ENCODE data around the gene PIGL. TPM values are rescaled to one million over a fixed set of nuclear protein-coding genes. Genes with fewer than 3 reads are reported as not detected.
A peak's percentile ranks its signal among the peaks of the same experiment; 100 is the strongest.

The PIGL gene
- total RNA-seq, 2 donors from 2014 or later: 26.2 to 27.0 TPM

DNA sequence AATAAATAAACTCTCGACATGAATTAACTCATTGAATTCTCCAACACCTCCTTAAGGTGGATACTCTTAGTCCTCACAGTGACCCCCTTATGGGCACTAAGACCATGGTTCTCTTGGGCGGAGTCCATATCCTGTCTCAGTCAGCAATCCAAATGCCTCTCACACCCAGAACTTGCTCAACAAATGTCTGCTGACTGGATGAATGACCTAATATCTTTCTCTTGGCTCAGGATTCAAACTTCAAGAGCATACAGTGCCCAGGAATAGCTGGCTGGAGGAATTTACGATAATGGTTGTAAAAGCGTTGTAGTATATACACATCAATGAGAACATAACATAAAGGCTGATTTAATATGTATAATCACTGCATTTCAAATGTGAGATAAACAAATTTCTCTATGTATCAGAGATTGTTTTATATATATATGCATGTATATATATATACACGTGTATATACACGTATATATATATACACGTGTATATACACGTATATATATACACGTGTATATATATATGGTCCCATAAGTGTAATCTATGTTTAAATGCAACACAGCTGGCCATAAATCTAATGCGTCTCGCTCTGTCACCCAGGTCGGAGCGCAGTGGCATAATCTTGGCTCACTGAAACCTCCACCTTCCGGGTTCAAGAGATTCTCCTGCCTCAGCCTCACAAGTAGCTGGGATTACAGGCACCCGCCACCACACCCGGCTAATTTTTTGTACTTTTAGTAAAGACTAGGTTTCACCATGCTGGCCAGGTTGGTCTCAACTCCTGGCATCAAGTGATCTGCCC is 157.3 kb downstream of the PIGL start:
- intact Hi-C loops (cut with DNase I): no loop called here
- peak; percentile 11 for DNase-seq (ENCODE audit: low spot score)

Small RNA genes within 50 kb of the gene (microRNA-seq; reads per million reads assigned to microRNA genes)
- 0 reads per million in 2 donors for gene MIR1288 (ENCODE audit: borderline microRNAs expressed in 2 of 2)

Other genes with a start within 250 kb of the PIGL start
- 10 to 100 TPM; 11.9 to 16.5 TPM for gene ZSWIM7, start 217.5 kb upstream of the PIGL start, total RNA-seq
- 10 to 100 TPM; 18.4 to 18.6 TPM for gene TTC19, start 217.4 kb upstream of the PIGL start, total RNA-seq
- gene NCOR1, start 1.7 kb upstream of the PIGL start, total RNA-seq: 100 to 1,000 TPM in 1 of 2 donors, 10 to 100 TPM in 1; 97.0 to 108 TPM
- gene CENPV, start 136.3 kb downstream of the PIGL start, total RNA-seq: 10 to 100 TPM; 15.8 to 25.9 TPM
- gene UBB, start 163.9 kb downstream of the PIGL start, total RNA-seq: 100 to 1,000 TPM; 581 to 633 TPM
- gene TRPV2, start 198.4 kb downstream of the PIGL start, total RNA-seq: 10 to 100 TPM; 35.7 to 40.8 TPM

Measured in posterior vena cava (tissue), 2 donors.